GM19043 (cell line): Measurements from ENCODE around the gene KCNQ1OT1.

Experiments
- ATAC-seq: cut with Tn5 transposase; IDR thresholded peaks from one replicate; pipeline ENCODE4 v1.9.1; 2021; ENCODE audit warnings: low read depth; ENCODE audit not compliant: unreplicated experiment

The KCNQ1OT1 gene

GRCh38 chr11:2722955-2723354 lies 23.2 kb upstream of the KCNQ1OT1 start:
- no peak for ATAC-seq

DNA sequence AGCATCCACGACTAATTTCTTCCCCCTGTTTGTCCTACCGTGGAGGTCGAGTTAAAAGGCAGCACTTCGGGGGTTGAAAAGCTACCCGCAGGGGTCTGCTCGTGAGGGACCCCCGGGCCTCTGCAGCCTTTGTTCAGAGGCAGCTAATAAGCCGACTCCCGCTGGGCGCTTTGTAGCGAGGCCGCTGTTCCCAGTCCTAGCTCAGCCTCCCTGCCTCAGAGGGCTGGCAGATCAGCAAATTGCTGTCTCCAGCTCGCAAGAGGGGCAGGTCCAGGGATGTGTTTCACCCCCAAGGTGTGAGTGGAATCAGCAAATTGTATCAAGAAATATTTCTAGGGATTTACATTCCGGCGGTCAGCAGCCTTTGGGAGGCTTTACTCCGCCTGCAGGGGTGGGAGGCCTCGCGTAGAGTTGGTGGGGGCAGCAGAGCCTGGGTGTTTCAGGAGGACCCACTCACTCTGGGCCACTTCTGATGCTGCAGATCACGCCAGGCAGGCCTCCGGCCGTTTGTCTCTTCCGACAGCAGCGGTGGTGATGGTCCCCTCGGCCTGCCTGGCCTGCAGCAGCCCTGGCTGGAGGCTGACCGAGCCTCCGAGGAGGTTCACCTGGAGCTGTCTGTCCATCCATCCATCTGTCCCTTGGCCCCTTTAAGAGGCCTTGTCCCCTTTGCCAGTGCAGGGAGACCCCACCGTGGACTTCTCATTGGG lies 21.6 kb upstream of the KCNQ1OT1 start:
- ATAC-seq, result no peak

GRCh38 chr11:2719831-2720590 lies 20.2 kb upstream of the KCNQ1OT1 start:
- ATAC-seq, result no peak

DNA sequence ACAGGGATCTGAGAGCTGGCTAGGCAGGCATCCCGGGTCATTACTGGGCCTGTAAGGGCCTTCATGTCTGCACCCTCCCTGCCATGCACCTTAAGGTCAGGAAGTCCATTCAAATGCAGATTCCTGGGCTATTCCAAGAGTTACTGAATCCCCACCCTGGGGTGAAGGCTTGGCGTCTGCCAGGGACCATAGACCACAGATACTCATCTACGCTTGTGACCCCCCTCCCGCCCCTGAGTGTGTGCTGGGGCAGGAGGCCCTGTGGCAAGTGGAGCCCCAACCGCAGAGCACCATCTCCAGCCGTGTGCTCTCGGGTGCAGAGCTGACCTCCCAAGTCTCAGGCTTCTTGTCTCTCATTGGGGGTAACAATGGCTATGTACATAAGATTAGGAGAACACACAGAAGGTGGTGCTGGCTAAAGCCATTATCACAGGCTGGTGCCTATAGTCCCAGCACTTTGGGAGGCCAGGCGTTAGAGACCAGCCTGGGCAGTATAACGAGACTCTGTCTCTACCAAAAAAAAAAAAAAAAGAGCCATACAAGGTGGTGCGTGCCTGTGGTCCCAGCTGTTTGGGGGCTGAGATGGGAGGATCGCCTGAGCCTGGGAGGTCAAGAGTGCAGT lies 19.1 kb upstream of the KCNQ1OT1 start:
- no peak for ATAC-seq

DNA sequence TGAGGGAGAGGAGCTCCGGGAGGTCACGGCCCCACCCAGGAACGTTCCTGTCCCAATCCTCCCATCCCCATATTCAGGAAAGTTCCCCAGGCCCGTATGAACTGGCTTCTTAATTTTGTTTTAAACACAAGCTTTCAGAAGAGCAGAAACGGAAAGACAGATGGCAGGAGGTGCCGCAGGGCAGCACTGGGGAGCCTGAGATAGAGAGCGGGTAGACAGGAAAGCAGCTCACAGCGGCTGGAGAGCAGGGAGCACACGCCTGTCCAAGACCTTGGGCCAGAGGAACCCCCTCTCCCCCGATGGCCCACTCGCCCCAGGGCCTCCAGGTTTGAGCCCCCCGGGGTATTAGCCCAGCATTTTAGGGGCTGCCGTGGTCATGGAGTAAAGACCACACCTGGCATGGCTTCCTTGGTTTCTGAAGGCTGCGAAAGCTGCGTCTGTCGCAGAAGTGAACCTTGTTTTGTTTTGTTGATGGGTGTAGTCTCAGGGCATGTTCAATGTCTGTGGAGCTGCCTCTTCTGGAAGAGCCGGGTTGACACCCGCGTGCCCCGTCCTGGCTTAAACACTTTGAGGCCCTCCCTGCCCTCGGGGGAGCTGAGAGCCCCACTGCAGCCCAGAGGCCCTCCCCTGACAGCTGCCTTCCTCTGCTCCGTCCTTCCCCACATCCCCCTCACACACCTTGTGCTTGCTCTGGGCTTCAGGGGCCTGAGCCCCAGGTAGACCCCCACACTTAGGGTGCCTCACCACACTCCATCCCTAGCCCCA lies 17.9 kb upstream of the KCNQ1OT1 start:
- no peak for ATAC-seq

DNA sequence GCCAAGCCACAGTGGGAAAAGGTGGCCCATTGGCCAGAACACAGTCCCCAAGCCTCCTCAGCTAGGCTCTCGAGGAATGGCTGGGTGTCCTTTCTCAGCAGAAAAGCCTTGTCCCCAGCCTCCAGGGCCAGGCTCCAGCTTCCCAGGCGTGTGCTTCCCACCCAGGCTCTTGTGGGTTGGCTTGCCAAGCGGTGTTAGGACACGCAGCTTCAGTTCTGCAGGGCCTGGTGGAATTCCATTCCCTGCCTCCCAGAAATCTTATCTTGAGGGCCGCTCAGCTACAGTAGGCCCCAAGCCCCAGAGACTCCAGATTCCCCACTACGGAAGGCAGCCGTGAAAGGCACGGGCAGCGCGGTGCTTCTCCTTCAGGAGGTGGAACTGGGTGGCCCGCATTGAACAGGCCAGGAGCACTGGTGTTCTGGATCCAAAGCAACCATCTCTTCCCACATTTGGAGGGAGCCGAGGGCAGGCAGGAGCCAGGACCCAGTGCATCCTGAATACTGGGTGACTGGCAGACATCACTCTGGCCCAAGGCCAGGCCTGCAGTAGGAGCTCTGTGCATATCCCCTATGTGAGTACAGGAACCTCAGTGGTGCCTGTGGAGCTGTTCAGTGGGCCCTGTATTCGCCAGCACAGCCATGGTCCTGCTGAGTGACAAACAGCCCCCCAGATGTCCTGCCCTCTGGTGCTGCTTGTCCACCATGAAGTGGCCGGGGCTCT lies 16.7 kb upstream of the KCNQ1OT1 start:
- no peak for ATAC-seq

DNA sequence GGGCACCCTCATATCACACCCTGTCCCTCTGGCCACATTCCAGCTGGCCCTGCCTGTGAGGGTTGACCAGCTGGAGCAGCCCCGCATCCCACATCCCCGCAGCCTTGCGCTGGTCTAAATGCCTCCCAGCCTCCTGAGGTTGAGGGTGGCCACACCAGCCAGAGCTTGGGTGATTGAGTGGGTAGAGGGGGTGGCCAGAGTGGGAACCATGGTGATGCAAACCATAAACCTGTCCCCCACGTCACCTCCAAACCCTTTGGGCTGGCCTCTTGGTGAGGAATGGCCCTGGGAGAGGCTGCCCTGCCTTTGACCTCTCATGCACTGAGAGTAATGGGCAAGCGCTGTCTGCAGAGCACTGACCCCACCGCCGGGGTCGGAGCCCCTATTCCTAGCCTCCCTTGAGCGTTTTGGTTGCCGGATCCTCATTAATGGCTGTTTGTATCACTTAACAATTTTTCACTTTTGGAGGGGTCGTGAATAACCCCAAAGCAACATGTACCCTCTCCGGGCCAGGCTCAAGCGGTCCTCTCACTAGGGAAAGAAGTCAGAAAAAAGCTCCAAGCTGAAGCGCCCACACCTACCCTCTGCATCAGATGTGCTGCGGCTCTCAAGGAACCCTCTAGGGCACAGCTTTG lies 16.0 kb upstream of the KCNQ1OT1 start:
- no peak for ATAC-seq

- no peak for ATAC-seq
Observed at GRCh38 chr11:2714871-2715270, 15.1 kb upstream of the KCNQ1OT1 start.

DNA sequence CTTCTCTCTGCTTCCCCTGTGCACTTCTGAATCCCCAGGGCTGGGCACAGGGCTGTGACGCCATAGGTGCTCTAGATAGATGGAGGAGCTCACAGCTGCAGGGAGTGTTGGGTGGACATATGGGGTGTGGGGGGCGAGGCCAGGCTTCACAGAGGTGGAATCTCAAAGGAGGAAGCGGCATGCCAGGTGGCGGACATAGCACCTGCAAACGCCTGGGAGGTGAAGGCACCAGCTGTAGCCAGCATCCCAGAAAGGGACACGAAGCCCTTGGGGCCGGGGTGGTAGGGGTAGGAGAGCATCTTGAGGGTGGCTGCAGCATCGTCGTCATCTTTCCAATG lies 14.6 kb upstream of the KCNQ1OT1 start:
- no peak for ATAC-seq

GRCh38 chr11:2713661-2714462 lies 14.1 kb upstream of the KCNQ1OT1 start:
- no peak for ATAC-seq

GRCh38 chr11:2713094-2713493 lies 13.3 kb upstream of the KCNQ1OT1 start:
- no peak for ATAC-seq

- ATAC-seq, result no peak
Observed at GRCh38 chr11:2711161-2711560, 11.4 kb upstream of the KCNQ1OT1 start.

- ATAC-seq, result no peak
Observed at GRCh38 chr11:2709429-2709828, 9.6 kb upstream of the KCNQ1OT1 start.

DNA sequence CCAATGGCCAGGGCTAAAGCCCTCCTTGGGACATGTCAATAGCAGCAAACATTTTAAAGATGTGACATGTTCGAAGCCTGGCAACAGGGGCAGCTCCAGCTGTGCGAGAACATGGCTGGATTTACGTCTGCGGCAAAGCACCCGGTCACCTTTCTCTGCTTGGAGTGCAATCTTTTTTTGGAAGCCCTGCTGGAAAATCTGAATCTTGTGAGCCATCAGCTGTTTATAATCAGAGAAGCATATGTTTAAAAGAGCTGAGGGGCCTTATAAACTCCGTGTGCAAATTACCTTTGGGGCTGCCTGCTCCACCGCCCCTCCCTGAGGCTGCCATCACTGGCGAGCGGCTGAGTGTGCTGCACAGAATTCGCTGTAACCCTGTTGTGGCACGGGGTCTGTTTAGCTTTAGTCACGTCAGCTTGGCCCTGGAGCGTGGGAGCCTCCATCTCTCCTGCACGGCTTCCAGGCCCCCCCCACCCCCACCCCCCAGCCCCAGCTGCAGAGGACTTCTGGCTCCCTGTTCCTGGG lies 9.0 kb upstream of the KCNQ1OT1 start:
- ATAC-seq, result no peak

DNA sequence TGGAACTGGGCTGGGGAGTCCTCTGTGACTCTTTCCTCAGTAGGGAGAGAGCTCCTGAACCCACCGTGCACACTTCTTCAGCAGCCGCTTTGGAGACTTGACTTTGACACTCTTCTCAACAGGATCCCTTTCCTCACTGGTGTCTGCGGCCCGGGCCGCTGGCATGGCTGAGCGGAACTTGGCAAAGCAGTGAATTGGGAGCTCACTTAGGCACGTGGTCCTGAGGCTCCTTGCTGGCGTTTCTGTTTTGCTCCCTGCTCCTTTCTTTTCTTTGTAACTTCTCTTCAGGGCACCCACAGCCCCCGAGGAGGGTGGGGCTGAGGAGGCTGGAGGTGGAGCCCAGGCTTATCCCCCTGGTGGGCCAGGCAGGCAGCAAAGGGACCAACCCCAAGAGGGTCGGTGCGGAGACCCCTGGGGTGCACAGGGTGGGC lies 8.4 kb upstream of the KCNQ1OT1 start:
- no peak for ATAC-seq

- no peak for ATAC-seq
Observed at GRCh38 chr11:2707736-2708135, 7.9 kb upstream of the KCNQ1OT1 start.

GRCh38 chr11:2706321-2706720 lies 6.5 kb upstream of the KCNQ1OT1 start:
- ATAC-seq, result no peak

GRCh38 chr11:2704896-2705606 lies 5.3 kb upstream of the KCNQ1OT1 start:
- ATAC-seq, result no peak
